ENCODE measurements around the gene SYNC.

DNA sequence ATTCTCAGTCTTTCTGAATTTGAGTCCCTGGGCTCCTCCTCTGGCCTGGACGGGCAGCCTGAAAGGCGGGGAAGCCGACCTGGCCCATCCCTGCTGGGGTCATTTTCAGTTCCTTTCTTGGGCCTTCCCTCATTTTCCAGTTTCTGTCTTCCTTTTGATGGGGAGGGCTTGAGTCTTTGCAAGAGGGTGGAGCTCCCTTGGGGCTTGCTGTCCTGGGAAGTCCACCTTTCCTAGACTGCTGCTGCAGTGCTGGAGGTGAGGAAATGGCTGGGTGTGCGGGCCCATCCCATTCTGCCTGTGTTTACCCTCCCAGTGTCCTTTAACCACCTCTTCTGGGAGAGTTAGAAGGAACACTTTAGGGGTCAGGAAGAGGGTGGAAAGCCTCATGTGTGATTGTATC lies 40.4 kb upstream of the SYNC start:
- TF ChIP-seq BACH2 (CRISPR knock-in tag; IDR thresholded peaks at IDR 0.05; ENCODE audit: borderline replicate concordance), result no peak
- no peak for TF ChIP-seq TOX (CRISPR knock-in tag; IDR thresholded peaks at IDR 0.05; ENCODE audit: borderline replicate concordance)
- no peak for TF ChIP-seq RARB (CRISPR knock-in tag; IDR thresholded peaks at IDR 0.05)
- TF ChIP-seq, protein P1, sequence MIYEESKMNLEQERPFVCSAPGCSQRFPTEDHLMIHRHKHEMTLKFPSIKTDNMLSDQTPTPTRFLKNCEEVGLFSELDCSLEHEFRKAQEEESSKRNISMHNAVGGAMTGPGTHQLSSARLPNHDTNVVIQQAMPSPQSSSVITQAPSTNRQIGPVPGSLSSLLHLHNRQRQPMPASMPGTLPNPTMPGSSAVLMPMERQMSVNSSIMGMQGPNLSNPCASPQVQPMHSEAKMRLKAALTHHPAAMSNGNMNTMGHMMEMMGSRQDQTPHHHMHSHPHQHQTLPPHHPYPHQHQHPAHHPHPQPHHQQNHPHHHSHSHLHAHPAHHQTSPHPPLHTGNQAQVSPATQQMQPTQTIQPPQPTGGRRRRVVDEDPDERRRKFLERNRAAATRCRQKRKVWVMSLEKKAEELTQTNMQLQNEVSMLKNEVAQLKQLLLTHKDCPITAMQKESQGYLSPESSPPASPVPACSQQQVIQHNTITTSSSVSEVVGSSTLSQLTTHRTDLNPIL (CRISPR knock-in tag; IDR thresholded peaks at IDR 0.05; ENCODE audit: low read depth), result no peak
- TF ChIP-seq SNAI2 (CRISPR knock-in tag; IDR thresholded peaks at IDR 0.05), result no peak
- no peak for TF ChIP-seq ZFP30 (CRISPR knock-in tag; IDR thresholded peaks at IDR 0.05)
- TF ChIP-seq TCF4 (CRISPR knock-in tag; IDR thresholded peaks at IDR 0.05; ENCODE audit: borderline replicate concordance), result no peak
- no peak for TF ChIP-seq ZNF565 (CRISPR knock-in tag; conservative IDR thresholded peaks at IDR 0.05; ENCODE audit: low read depth)
- TF ChIP-seq, protein P2, sequence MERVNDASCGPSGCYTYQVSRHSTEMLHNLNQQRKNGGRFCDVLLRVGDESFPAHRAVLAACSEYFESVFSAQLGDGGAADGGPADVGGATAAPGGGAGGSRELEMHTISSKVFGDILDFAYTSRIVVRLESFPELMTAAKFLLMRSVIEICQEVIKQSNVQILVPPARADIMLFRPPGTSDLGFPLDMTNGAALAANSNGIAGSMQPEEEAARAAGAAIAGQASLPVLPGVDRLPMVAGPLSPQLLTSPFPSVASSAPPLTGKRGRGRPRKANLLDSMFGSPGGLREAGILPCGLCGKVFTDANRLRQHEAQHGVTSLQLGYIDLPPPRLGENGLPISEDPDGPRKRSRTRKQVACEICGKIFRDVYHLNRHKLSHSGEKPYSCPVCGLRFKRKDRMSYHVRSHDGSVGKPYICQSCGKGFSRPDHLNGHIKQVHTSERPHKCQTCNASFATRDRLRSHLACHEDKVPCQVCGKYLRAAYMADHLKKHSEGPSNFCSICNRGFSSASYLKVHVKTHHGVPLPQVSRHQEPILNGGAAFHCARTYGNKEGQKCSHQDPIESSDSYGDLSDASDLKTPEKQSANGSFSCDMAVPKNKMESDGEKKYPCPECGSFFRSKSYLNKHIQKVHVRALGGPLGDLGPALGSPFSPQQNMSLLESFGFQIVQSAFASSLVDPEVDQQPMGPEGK (CRISPR knock-in tag; IDR thresholded peaks at IDR 0.05; ENCODE audit: borderline replicate concordance), result no peak
- TF ChIP-seq ESRRG (CRISPR knock-in tag; IDR thresholded peaks at IDR 0.05), result no peak
- no peak for TF ChIP-seq ZNF70 (CRISPR knock-in tag; IDR thresholded peaks at IDR 0.05)
- TF ChIP-seq OSR1 (CRISPR knock-in tag; IDR thresholded peaks at IDR 0.05), result no peak
- TF ChIP-seq, protein P3, sequence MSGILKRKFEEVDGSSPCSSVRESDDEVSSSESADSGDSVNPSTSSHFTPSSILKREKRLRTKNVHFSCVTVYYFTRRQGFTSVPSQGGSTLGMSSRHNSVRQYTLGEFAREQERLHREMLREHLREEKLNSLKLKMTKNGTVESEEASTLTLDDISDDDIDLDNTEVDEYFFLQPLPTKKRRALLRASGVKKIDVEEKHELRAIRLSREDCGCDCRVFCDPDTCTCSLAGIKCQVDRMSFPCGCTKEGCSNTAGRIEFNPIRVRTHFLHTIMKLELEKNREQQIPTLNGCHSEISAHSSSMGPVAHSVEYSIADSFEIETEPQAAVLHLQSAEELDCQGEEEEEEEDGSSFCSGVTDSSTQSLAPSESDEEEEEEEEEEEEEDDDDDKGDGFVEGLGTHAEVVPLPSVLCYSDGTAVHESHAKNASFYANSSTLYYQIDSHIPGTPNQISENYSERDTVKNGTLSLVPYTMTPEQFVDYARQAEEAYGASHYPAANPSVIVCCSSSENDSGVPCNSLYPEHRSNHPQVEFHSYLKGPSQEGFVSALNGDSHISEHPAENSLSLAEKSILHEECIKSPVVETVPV (CRISPR knock-in tag; IDR thresholded peaks at IDR 0.05), result no peak

All from SK-N-SH treated with all-trans-retinoic acid at 6 μM for 48 hours (cell line).